Fibroblast of lung (primary cell): ENCODE results near the gene DGKG.

ENCODE experiments used
- CTCF ChIP-seq, 2 donors: IDR thresholded peaks in 1 of 2; conservative IDR thresholded peaks in 1 of 2; 1 replicate in 1 of 2; 2 replicates in 1 of 2; pipeline ENCODE4 v1.5.1; 2011 to 2012; ENCODE audit warnings: low read length in 2 of 2, control low read depth in 1 of 2, inconsistent platforms in 1 of 2, low read depth in 1 of 2, mild to moderate bottlenecking in 1 of 2
- EZH2 ChIP-seq: IDR thresholded peaks from 2 replicates; pipeline ENCODE4 v1.5.1; 2012; ENCODE audit warnings: low read length, control low read depth, mild to moderate bottlenecking; ENCODE audit errors: missing control alignments

DNA sequence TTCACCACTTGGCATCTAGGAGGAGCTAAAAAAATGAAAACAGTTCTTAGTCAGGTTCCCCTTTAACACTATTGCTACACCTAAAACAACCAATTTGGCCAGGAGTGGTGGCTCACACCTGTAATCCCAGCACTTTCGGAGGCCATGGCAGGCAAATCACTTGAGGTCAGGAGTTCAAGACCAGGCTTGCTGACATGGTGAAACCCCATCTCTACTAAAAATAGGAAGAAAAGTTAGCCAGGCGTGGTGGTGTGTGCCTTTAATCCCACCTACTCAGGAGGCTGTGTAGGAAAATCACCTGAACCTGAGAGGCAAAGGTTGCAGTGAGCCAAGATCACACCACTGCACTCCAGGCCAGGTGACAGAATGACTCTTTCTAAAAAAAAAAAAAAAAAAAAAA lies 124.1 kb downstream of the DGKG start:
- TF ChIP-seq CTCF (conservative IDR thresholded peaks at IDR 0.05 in 1 of 2, IDR thresholded peaks at IDR 0.05 in 1 of 2; ENCODE audit: low read depth in 1 of 2, low read length in 2 of 2) (no peak), EZH2 (no peak)
